ENCODE data around the gene GP1BB. TPM values are rescaled to one million over a fixed set of nuclear protein-coding genes. Genes with fewer than 3 reads are reported as not detected.

GP1BB gene
- total RNA-seq, 2 donors from 2014 or later = 6.8 to 60.3 TPM

DNA sequence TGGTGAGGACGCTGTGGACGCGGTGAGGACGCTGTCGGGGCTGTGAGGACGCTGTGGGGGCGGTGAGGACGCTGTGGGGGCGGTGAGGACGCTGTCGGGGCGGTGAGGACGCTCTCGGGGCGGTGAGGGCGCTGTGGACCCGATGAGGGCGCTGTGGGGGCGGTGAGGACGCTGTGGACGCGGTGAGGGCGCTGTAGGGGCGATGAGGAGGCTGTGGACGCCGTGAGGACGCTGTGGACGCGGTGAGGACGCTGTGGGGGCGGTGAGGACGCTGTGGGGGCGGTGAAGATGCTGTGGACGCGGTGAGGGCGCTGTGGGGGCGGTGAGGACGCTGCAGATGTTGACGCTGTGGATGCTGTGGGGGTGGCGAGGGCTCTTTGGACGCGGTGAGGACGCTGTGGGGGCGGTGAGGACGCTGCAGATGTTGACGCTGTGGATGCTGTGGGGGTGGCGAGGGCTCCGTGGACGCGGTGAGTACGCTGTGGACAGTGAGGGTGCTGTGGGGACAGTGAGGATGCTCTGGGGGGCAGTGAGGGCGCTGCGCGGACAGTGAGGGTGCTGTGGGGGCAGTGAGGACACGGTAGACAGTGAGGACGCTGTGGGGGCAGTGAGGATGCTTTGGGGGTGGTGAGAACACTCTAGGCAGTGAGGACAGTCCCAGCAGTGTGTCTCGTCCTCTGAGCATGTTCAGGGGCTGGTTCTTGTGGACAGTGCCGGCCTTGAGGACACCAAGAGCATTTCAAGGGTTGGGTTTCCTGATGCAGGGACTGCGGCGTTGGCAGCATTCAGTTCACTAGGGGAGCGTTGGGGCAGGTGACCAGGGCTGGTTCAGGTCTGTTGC is 4.2 kb downstream of the GP1BB start:
- H3K36me3 ChIP-seq = no peaks in the 10 kb centered on the region
- no peak for DNase-seq (ENCODE audit: low spot score)
- H3K9me3 ChIP-seq = no peaks in the 10 kb centered on the region
- TF ChIP-seq CTCF (IDR thresholded peaks at IDR 0.05) (no peak), POLR2AphosphoS5 (IDR thresholded peaks at IDR 0.05) (no peak)
- H3K27me3 ChIP-seq (replicated peaks; ENCODE audit: insufficient read depth) = no peaks in the 10 kb centered on the region
- WGBS = 59% methylated on average over 61 of the region's 61 CpGs
- no peak overlapping the region for H3K27ac ChIP-seq
- intact Hi-C loops (cut with DNase I) = no loop called here
- peaks cover 2% of the 10 kb centered on the region for H3K4me1 ChIP-seq (replicated peaks)
- H3K4me3 ChIP-seq = no peak overlapping the region

DNA sequence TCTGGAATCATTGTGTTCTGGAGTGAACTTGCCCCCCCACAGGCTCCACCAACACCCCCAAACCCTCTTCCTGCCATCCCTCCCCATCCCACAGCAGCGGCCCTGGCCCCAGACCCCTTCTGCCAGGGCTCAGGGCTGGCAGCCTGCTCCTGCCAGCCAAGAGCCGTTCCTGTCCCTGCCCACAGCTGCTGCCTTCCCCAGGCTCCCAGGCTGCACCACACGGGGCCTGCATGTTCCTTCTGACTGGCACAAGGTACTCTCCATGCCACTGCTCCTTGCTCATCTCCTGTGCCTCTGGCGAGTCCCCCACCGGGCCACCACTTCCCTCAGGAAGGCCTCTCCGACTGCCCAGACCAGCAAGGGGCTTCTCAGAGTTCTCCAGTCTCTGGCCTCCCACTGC is 4.9 kb downstream of the GP1BB start:
- intact Hi-C loops (cut with DNase I) = no loop called here
- Histone ChIP-seq H3K4me1 (replicated peaks) (peaks cover 2% of the 10 kb centered on the region), H3K27ac (no peak overlapping the region), H3K4me3 (no peak overlapping the region), H3K27me3 (replicated peaks; ENCODE audit: insufficient read depth) (no peaks in the 10 kb centered on the region), H3K9me3 (no peaks in the 10 kb centered on the region), H3K36me3 (no peaks in the 10 kb centered on the region)
- no peak for TF ChIP-seq POLR2AphosphoS5 (IDR thresholded peaks at IDR 0.05)
- TF ChIP-seq CTCF (IDR thresholded peaks at IDR 0.05) = no peak
- no peak for TF ChIP-seq POLR2A (IDR thresholded peaks at IDR 0.05)
- 48% methylated on average over 3 of the region's 6 CpGs for WGBS
- no peak for DNase-seq (ENCODE audit: low spot score)

GRCh38 chr22:19728836-19729235 is 5.5 kb downstream of the GP1BB start:
- Histone ChIP-seq H3K9me3 (no peaks in the 10 kb centered on the region), H3K36me3 (no peaks in the 10 kb centered on the region), H3K27me3 (replicated peaks; ENCODE audit: insufficient read depth) (no peaks in the 10 kb centered on the region), H3K27ac (no peak overlapping the region), H3K4me1 (replicated peaks) (no peaks in the 10 kb centered on the region), H3K4me3 (no peak overlapping the region)
- intact Hi-C loops (cut with DNase I) = no loop called here
- no peak for DNase-seq (ENCODE audit: low spot score)
- 84% methylated on average over 10 of the region's 10 CpGs for WGBS
- TF ChIP-seq CTCF (IDR thresholded peaks at IDR 0.05) (no peak), POLR2AphosphoS5 (IDR thresholded peaks at IDR 0.05) (no peak), POLR2A (IDR thresholded peaks at IDR 0.05) (no peak)

- no peak overlapping the region for H3K4me3 ChIP-seq
- H3K4me1 ChIP-seq (replicated peaks) = no peaks in the 10 kb centered on the region
- 92% methylated on average over 9 of the region's 9 CpGs for WGBS
- intact Hi-C loops (cut with DNase I) = no loop called here
- no peaks in the 10 kb centered on the region for H3K9me3 ChIP-seq
- DNase-seq (ENCODE audit: low spot score) = no peak
- H3K27me3 ChIP-seq (replicated peaks; ENCODE audit: insufficient read depth) = no peaks in the 10 kb centered on the region
- H3K36me3 ChIP-seq = no peaks in the 10 kb centered on the region
- no peak overlapping the region for H3K27ac ChIP-seq
- TF ChIP-seq POLR2A (IDR thresholded peaks at IDR 0.05) = no peak
Observed at GRCh38 chr22:19729507-19729906, 6.2 kb downstream of the GP1BB start.

- H3K9me3 ChIP-seq = no peaks in the 10 kb centered on the region
- WGBS = 96% methylated on average over 8 of the region's 8 CpGs
- intact Hi-C loops (cut with DNase I) = no loop called here
Observed at GRCh38 chr22:19730198-19730597, 6.9 kb downstream of the GP1BB start.

More at GRCh38 chr22:19730198-19730597, 6.9 kb downstream of the GP1BB start:
- DNase-seq (ENCODE audit: low spot score) = no peak
- Histone ChIP-seq H3K27me3 (replicated peaks; ENCODE audit: insufficient read depth) (no peaks in the 10 kb centered on the region), H3K36me3 (no peaks in the 10 kb centered on the region), H3K4me1 (replicated peaks) (no peaks in the 10 kb centered on the region), H3K4me3 (no peak overlapping the region), H3K27ac (no peak overlapping the region)
- TF ChIP-seq POLR2AphosphoS5 (IDR thresholded peaks at IDR 0.05) = no peak
- TF ChIP-seq CTCF (IDR thresholded peaks at IDR 0.05) = no peak

Data from prostate gland (tissue), 2 donors.